GM23338 (cell line): ENCODE measurements around the gene TNIP3. TPM values are rescaled to one million over a fixed set of nuclear protein-coding genes. Genes with fewer than 3 reads are reported as not detected.

Experiments
- ATAC-seq: fragments of 200-7000 bp; cut with Tn5 transposase; 3 replicates; pipeline ENCODE4 v1.9.1; 2020
- DNase-seq: peaks from one replicate; pipeline ENCODE4 v3.0.0-alpha.2; 2015; ENCODE audit warnings: low spot score
- H2AFZ ChIP-seq: fragments of 200-600 bp; sonication (generic); 2 replicates; pipeline ENCODE4 v1.8.0; 2016; ENCODE audit warnings: antibody characterized with exemption, mild to moderate bottlenecking, moderate library complexity
- H3F3A ChIP-seq: fragments of 200-600 bp; sonication (generic); replicated peaks from 2 replicates; pipeline ENCODE4 v1.8.0; 2017; ENCODE audit warnings: antibody characterized with exemption, mixed run types, low read depth
- H3K27ac ChIP-seq: fragments of 200-600 bp; sonication (generic); 2 replicates; pipeline ENCODE4 v1.6.1; 2016; ENCODE audit warnings: low read depth
- H3K27me3 ChIP-seq: fragments of 200-600 bp; sonication (generic); 2 replicates; pipeline ENCODE4 v1.8.0; 2016; ENCODE audit warnings: mild to moderate bottlenecking, mixed run types, moderate library complexity; ENCODE audit not compliant: insufficient read depth
- H3K36me3 ChIP-seq: fragments of 200-600 bp; sonication (generic); 2 replicates; pipeline ENCODE4 v1.8.0; 2016; ENCODE audit warnings: mild to moderate bottlenecking; ENCODE audit not compliant: insufficient read depth
- H3K4me1 ChIP-seq: fragments of 200-600 bp; sonication (generic); 2 replicates; pipeline ENCODE4 v1.8.0; 2016; ENCODE audit warnings: mild to moderate bottlenecking, moderate library complexity; ENCODE audit not compliant: insufficient read depth
- H3K4me2 ChIP-seq: fragments of 200-600 bp; sonication (generic); 2 replicates; pipeline ENCODE4 v1.7.1; 2017; ENCODE audit warnings: mixed run types
- H3K4me3 ChIP-seq: fragments of 200-600 bp; sonication (generic); 2 replicates; pipeline ENCODE4 v1.6.1; 2016; ENCODE audit warnings: mixed run types
- H3K79me2 ChIP-seq: fragments of 200-600 bp; sonication (generic); replicated peaks from 2 replicates; pipeline ENCODE4 v1.8.0; 2017; ENCODE audit warnings: mild to moderate bottlenecking; ENCODE audit not compliant: insufficient read depth
- H3K9me2 ChIP-seq: fragments of 200-600 bp; sonication (generic); 2 replicates; pipeline ENCODE4 v1.8.0; 2017; ENCODE audit not compliant: insufficient read depth
- H4K20me1 ChIP-seq: fragments of 200-600 bp; sonication (generic); replicated peaks from 2 replicates; pipeline ENCODE4 v1.8.0; 2017; ENCODE audit warnings: mild to moderate bottlenecking; ENCODE audit not compliant: insufficient read depth
- H3K27ac Mint-ChIP-seq: 2 replicates; pipeline ENCODE4 v1.8.0; 2020; ENCODE audit warnings: inconsistent platforms, mild to moderate bottlenecking, moderate library complexity, mixed read lengths
- H3K27me3 Mint-ChIP-seq: 3 replicates; pipeline ENCODE4 v1.8.0; 2022; ENCODE audit warnings: low read depth, mild to moderate bottlenecking, moderate library complexity, mixed read lengths, inconsistent platforms; ENCODE audit not compliant: insufficient read depth, poor library complexity
- H3K36me3 Mint-ChIP-seq: 3 replicates; pipeline ENCODE4 v1.8.0; 2021; ENCODE audit warnings: low read depth, mild to moderate bottlenecking, inconsistent platforms, moderate library complexity, mixed read lengths
- H3K4me1 Mint-ChIP-seq: 3 replicates; pipeline ENCODE4 v1.8.0; 2020; ENCODE audit warnings: mild to moderate bottlenecking, inconsistent platforms, mixed read lengths
- H3K4me3 Mint-ChIP-seq: 3 replicates; pipeline ENCODE4 v1.8.0; 2021; ENCODE audit warnings: moderate library complexity, mild to moderate bottlenecking, inconsistent platforms, mixed read lengths
- H3K9me3 Mint-ChIP-seq: 3 replicates; pipeline ENCODE4 v1.8.0; 2020; ENCODE audit warnings: moderate library complexity, mild to moderate bottlenecking, inconsistent platforms, mixed read lengths
- CTCF ChIP-seq, 2 experiments: fragments of 200-600 bp in 1 of 2; sonication (generic) in 1 of 2; conservative IDR thresholded peaks; 2 replicates each; pipeline versions ENCODE4 v1.5.1 to v1.6.1; 2016 to 2017; ENCODE audit warnings: antibody characterized with exemption in 2 of 2, low read depth in 2 of 2, mild to moderate bottlenecking in 2 of 2, moderate library complexity in 1 of 2
- POLR2AphosphoS5 ChIP-seq: IDR thresholded peaks from 2 replicates; pipeline ENCODE4 v1.6.1; 2016; ENCODE audit warnings: antibody characterized with exemption, low read depth
- REST ChIP-seq: IDR thresholded peaks from one replicate; pipeline ENCODE4 v1.6.1; 2018; ENCODE audit warnings: antibody characterized with exemption; ENCODE audit not compliant: unreplicated experiment
- ZNF462 ChIP-seq: fragments of 250-450 bp; sonication (Bioruptor Pico); IDR thresholded peaks from 2 replicates; pipeline ENCODE4 v1.5.0; 2020; ENCODE audit warnings: mild to moderate bottlenecking, moderate library complexity
- polyA plus RNA-seq: library from polyadenylated mRNA; unstranded; fragments of >200 nt; fragmentation: Nextera tagmentation; extraction: Ambion mirVana; gene quantifications from 2 replicates; pipeline ENCODE4 v1.2.1, GENCODE V29; 2016
- total RNA-seq: library from RNA; depleted of rRNA; stranded (reverse); fragments of >200 nt; shearing (Covaris generic); gene quantifications from 2 replicates; pipeline ENCODE4 v1.2.3, GENCODE V29; 2014

Gene TNIP3
- total and polyA plus RNA-seq, 2 experiments from 2014 or later = not detected

GRCh38 chr4:121177246-121178137, 13.4 kb upstream of the TNIP3 start:
- H2AFZ ChIP-seq = no peak overlapping the region
- H3K9me2 ChIP-seq = peaks cover 3% of the 10 kb centered on the region; the same call in 1 of the 2 replicates
- H4K20me1 ChIP-seq = no peaks in the 10 kb centered on the region
- peak overlapping the region; percentile 4; the same call in 1 of the 2 replicates for H3K4me2 ChIP-seq
- no peaks in the 10 kb centered on the region for H3K36me3 Mint-ChIP-seq
- no peaks in the 10 kb centered on the region for H3K27me3 Mint-ChIP-seq
- peaks cover 22% of the 10 kb centered on the region for H3K4me1 Mint-ChIP-seq
- H3K36me3 ChIP-seq = no peaks in the 10 kb centered on the region
- TF ChIP-seq POLR2AphosphoS5 (no peak), ZNF462 (CRISPR knock-in tag) (0 out of 2 replicates have a peak, but pooled peaks have one; percentile 27), CTCF (conservative IDR thresholded peaks at IDR 0.05; ENCODE audit: low read depth in 2 of 2) (no peak), REST (no peak)
- DNase-seq (peak; percentile 77), ATAC-seq (peak; percentile 79)
- no peak overlapping the region for H3K27ac ChIP-seq
- no peaks in the 10 kb centered on the region for H3K79me2 ChIP-seq
- H3K4me1 ChIP-seq = peaks cover 15% of the 10 kb centered on the region; the same call in 1 of the 2 replicates
- H3K27me3 ChIP-seq = no peaks in the 10 kb centered on the region
- no peak overlapping the region for H3K27ac Mint-ChIP-seq
- no peaks in the 10 kb centered on the region for H3F3A ChIP-seq
- no peak overlapping the region for H3K4me3 ChIP-seq
- 0 out of 3 replicates have a peak overlapping the region, but pooled peaks have one; percentile 13 for H3K4me3 Mint-ChIP-seq
- H3K9me3 Mint-ChIP-seq = no peaks in the 10 kb centered on the region
